T-helper 9 cell (primary cell): Measurements from ENCODE around the gene CCDC3.
"Not testable (repeated sequence)": the region's sequence is repeated elsewhere in the genome, so short reads cannot be mapped to it uniquely, and the experiment has no call there.

ENCODE experiments used
- DNase-seq: peaks from one replicate; pipeline ENCODE4 v3.0.0-alpha.2; 2020

CCDC3 gene

GRCh38 chr10:12876266-12876665 is 125.2 kb downstream of the CCDC3 start:
- DNase-seq = no peak

GRCh38 chr10:12875100-12875499 is 126.4 kb downstream of the CCDC3 start:
- no peak for DNase-seq

- no peak for DNase-seq
These were observed 127.0 kb downstream of the CCDC3 start for GRCh38 chr10:12874501-12874900.

GRCh38 chr10:12873172-12873571 is 128.3 kb downstream of the CCDC3 start:
- DNase-seq = no peak

GRCh38 chr10:12872577-12872976 is 128.9 kb downstream of the CCDC3 start:
- DNase-seq = no peak

GRCh38 chr10:12869427-12869826 is 132.1 kb downstream of the CCDC3 start:
- no peak for DNase-seq

GRCh38 chr10:12868229-12868628 is 133.3 kb downstream of the CCDC3 start:
- DNase-seq = no peak

- not testable (repeated sequence) for DNase-seq
These were observed 136.0 kb downstream of the CCDC3 start for GRCh38 chr10:12865515-12865914.

GRCh38 chr10:12862459-12862858 is 139.1 kb downstream of the CCDC3 start:
- DNase-seq = no peak

- no peak for DNase-seq
These were observed 146.5 kb downstream of the CCDC3 start for GRCh38 chr10:12854988-12855387.

- no peak for DNase-seq
These were observed 148.8 kb downstream of the CCDC3 start for GRCh38 chr10:12852687-12853086.

GRCh38 chr10:12849319-12850181 is 152.0 kb downstream of the CCDC3 start:
- DNase-seq = no peak

- DNase-seq = no peak
These were observed 152.9 kb downstream of the CCDC3 start for GRCh38 chr10:12848439-12849173.

- no peak for DNase-seq
These were observed 154.0 kb downstream of the CCDC3 start for GRCh38 chr10:12847361-12847975.

- DNase-seq = no peak
These were observed 154.8 kb downstream of the CCDC3 start for GRCh38 chr10:12846718-12847117.
